Epidermal melanocyte (primary cell): ENCODE data around the gene PARP6.

Source experiments
- DNase-seq: peaks from one replicate; pipeline ENCODE4 v3.0.0; 2011; ENCODE audit warnings: low spot score; ENCODE audit not compliant: insufficient read length

PARP6 gene

GRCh38 chr15:72272213-72272996 is at the start of gene PARP6:
Gene PARP6 (minus strand): TSS chr15:72272554. CDS start chr15:72267477, 5,077 bp downstream.
- DNase-seq, result peak; percentile 96

GRCh38 chr15:72319985-72320671 is 47.8 kb upstream of the PARP6 start, which contains the start of gene CELF6:
Gene CELF6 (minus strand): TSS chr15:72320157. CDS start chr15:72319874, 283 bp downstream.
- peak; percentile 70 for DNase-seq

- peak; percentile 78 for DNase-seq
Measured at GRCh38 chr15:72319360-72319984, 47.1 kb upstream of the PARP6 start.

- no peak for DNase-seq
Measured at GRCh38 chr15:72318408-72318942, 46.1 kb upstream of the PARP6 start.

- no peak for DNase-seq
Measured at GRCh38 chr15:72315706-72316370, 43.5 kb upstream of the PARP6 start.

GRCh38 chr15:72313881-72314280 is 41.5 kb upstream of the PARP6 start:
- no peak for DNase-seq

- DNase-seq, result no peak
Measured at GRCh38 chr15:72313448-72313840, 41.1 kb upstream of the PARP6 start.

GRCh38 chr15:72312605-72313447 is 40.5 kb upstream of the PARP6 start:
- DNase-seq, result peak; percentile 87

GRCh38 chr15:72307026-72307425 is 34.7 kb upstream of the PARP6 start:
- DNase-seq, result no peak

GRCh38 chr15:72306211-72306785 is 33.9 kb upstream of the PARP6 start:
- no peak for DNase-seq

GRCh38 chr15:72304596-72304995 is 32.2 kb upstream of the PARP6 start:
- no peak for DNase-seq

GRCh38 chr15:72302955-72303354 is 30.6 kb upstream of the PARP6 start:
- DNase-seq, result no peak

GRCh38 chr15:72289597-72290325 is 17.4 kb upstream of the PARP6 start:
- DNase-seq, result no peak

- no peak for DNase-seq
Measured at GRCh38 chr15:72288796-72289596, 16.6 kb upstream of the PARP6 start.

GRCh38 chr15:72285927-72286516 is 13.7 kb upstream of the PARP6 start:
- DNase-seq, result peak; percentile 58

- DNase-seq, result no peak
Measured at GRCh38 chr15:72285402-72285801, 13.0 kb upstream of the PARP6 start.

GRCh38 chr15:72284781-72285180 is 12.4 kb upstream of the PARP6 start:
- no peak for DNase-seq

- no peak for DNase-seq
Measured at GRCh38 chr15:72281713-72282112, 9.4 kb upstream of the PARP6 start.
